ENCODE results near the gene ADGRL3.

ADGRL3 gene

DNA sequence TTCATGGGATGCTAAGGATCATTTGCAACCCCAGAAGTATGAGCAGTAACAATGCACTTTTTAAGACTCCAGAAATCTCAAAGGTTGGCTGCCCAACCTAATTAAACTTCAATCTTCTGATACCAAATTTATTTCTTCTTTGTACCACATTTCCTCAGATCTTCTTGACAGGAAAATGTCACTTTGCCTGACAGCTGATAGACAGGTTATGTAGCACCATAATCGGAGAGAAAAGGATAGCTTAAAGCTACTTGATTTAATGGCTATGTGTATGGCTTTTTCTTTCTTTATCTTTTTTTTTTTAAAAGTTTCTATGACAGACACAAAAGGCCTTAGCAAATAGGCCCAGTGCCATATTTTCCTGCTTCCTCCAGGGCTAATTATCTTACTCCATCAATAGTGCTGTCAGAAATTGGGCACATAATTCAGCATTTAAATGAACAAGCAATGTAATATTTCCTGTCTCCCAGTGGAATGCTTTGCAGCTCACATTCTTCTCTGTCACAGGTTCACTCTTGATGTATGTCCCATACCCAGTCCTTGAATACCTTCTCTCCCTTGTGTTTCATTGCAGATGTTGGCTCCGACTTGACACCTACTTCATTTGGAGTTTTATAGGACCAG lies 795.7 kb downstream of the ADGRL3 start (continued):
- no peak for TF ChIP-seq ZBTB44 (tag by site-specific recombination; IDR thresholded peaks at IDR 0.05)

GRCh38 chr4:61996943-61997342 lies 796.8 kb downstream of the ADGRL3 start:
- no peak overlapping the region for H3K27ac ChIP-seq (ENCODE audit: extremely low read depth, low read depth, low read length)
- TF ChIP-seq YY2 (tag by site-specific recombination; IDR thresholded peaks at IDR 0.05) (no peak), ZNF132 (tag by site-specific recombination; IDR thresholded peaks at IDR 0.05; ENCODE audit: borderline replicate concordance) (no peak), ZNF148 (tag by site-specific recombination; IDR thresholded peaks at IDR 0.05; ENCODE audit: borderline replicate concordance) (no peak), ZNF600 (tag by site-specific recombination; IDR thresholded peaks at IDR 0.05) (no peak), ZNF624 (tag by site-specific recombination; IDR thresholded peaks at IDR 0.05) (no peak), ZNF133 (tag by site-specific recombination; IDR thresholded peaks at IDR 0.05) (no peak), SCRT1 (tag by site-specific recombination; IDR thresholded peaks at IDR 0.05; ENCODE audit: borderline replicate concordance) (no peak), GLIS1 (tag by site-specific recombination; IDR thresholded peaks at IDR 0.05) (no peak), KLF8 (tag by site-specific recombination; IDR thresholded peaks at IDR 0.05) (no peak), ZNF324 (tag by site-specific recombination; IDR thresholded peaks at IDR 0.05) (no peak), ZNF394 (tag by site-specific recombination; IDR thresholded peaks at IDR 0.05; ENCODE audit: borderline replicate concordance) (no peak)
- TF ChIP-seq, protein P1, sequence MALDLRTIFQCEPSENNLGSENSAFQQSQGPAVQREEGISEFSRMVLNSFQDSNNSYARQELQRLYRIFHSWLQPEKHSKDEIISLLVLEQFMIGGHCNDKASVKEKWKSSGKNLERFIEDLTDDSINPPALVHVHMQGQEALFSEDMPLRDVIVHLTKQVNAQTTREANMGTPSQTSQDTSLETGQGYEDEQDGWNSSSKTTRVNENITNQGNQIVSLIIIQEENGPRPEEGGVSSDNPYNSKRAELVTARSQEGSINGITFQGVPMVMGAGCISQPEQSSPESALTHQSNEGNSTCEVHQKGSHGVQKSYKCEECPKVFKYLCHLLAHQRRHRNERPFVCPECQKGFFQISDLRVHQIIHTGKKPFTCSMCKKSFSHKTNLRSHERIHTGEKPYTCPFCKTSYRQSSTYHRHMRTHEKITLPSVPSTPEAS (tag by site-specific recombination; IDR thresholded peaks at IDR 0.05), result no peak
- CTCF ChIA-PET, result interaction anchor here (0.7 kb wide), 1 partner anchor 110 kb away, joined by 3 read pairs; no protein-coding TSS in a partner anchor
- H3K36me3 ChIP-seq (ENCODE audit: control insufficient read depth in 2 of 2, insufficient read depth in 1 of 2, low read length in 2 of 2), result no peaks in the 10 kb centered on the region
- H3K4me1 ChIP-seq (ENCODE audit: control insufficient read depth, insufficient read depth, low read length), result no peaks in the 10 kb centered on the region
- no peaks in the 10 kb centered on the region for H3K9me3 ChIP-seq (ENCODE audit: control insufficient read depth, insufficient read depth, low read depth, low read length)
- H3K4me3 ChIP-seq (ENCODE audit: low read depth, low read length), result no peak overlapping the region
- POLR2A ChIA-PET, result no interaction called here

GRCh38 chr4:61997831-61998230 lies 797.7 kb downstream of the ADGRL3 start:
- Histone ChIP-seq H3K36me3 (ENCODE audit: control insufficient read depth in 2 of 2, insufficient read depth in 1 of 2, low read length in 2 of 2) (no peaks in the 10 kb centered on the region), H3K4me3 (ENCODE audit: low read depth, low read length) (no peak overlapping the region), H3K27ac (ENCODE audit: extremely low read depth, low read depth, low read length) (no peak overlapping the region), H3K9me3 (ENCODE audit: control insufficient read depth, insufficient read depth, low read depth, low read length) (no peaks in the 10 kb centered on the region), H3K4me1 (ENCODE audit: control insufficient read depth, insufficient read depth, low read length) (no peaks in the 10 kb centered on the region)
- CTCF ChIA-PET, result interaction anchor here (0.5 to 0.7 kb wide), 2 partner anchors 111 to 912 kb away, joined by 3 read pairs; no protein-coding TSS in a partner anchor
- POLR2A ChIA-PET, result no interaction called here
- no peak for TF ChIP-seq AEBP2 (tag by site-specific recombination; IDR thresholded peaks at IDR 0.05; ENCODE audit: borderline replicate concordance)
- no peak for TF ChIP-seq ATF2 (tag by site-specific recombination; IDR thresholded peaks at IDR 0.05; ENCODE audit: low read depth)
- TF ChIP-seq IKZF3 (tag by site-specific recombination; IDR thresholded peaks at IDR 0.05), result no peak
- no peak for TF ChIP-seq ZNF692 (tag by site-specific recombination; IDR thresholded peaks at IDR 0.05)
- TF ChIP-seq ZNF449 (tag by site-specific recombination; IDR thresholded peaks at IDR 0.05), result no peak
- no peak for TF ChIP-seq ZNF626 (tag by site-specific recombination; IDR thresholded peaks at IDR 0.05)

All from HEK293 (cell line).